ENCODE data around the gene CDH1.

DNA sequence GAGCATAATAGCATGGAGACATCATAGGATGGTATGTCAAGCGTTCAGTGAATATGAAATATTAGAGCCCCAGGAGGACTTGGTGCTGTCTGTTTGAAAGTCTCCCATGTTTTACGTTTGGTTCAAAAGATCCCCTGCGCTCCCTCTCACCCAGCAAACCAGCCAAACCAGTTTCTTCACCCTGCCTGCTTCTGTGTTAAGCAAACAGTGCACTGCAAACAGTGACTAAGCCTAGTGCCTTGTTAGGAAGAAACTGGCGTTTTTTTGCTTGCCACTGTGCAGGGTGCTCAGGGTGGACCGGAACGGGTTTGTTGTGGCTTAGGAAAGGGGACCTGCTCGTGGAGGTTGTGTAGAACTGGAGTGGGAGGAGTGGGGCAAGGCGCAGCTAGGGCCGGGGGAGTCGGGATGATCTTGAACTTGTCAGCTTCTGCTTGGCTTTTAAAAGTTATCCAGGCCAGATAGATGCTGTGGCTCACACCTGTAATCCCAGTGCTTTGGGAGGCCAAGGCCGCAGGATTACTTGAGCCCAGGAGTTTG, 7.7 kb downstream of the CDH1 start:
- TF ChIP-seq, protein P1, sequence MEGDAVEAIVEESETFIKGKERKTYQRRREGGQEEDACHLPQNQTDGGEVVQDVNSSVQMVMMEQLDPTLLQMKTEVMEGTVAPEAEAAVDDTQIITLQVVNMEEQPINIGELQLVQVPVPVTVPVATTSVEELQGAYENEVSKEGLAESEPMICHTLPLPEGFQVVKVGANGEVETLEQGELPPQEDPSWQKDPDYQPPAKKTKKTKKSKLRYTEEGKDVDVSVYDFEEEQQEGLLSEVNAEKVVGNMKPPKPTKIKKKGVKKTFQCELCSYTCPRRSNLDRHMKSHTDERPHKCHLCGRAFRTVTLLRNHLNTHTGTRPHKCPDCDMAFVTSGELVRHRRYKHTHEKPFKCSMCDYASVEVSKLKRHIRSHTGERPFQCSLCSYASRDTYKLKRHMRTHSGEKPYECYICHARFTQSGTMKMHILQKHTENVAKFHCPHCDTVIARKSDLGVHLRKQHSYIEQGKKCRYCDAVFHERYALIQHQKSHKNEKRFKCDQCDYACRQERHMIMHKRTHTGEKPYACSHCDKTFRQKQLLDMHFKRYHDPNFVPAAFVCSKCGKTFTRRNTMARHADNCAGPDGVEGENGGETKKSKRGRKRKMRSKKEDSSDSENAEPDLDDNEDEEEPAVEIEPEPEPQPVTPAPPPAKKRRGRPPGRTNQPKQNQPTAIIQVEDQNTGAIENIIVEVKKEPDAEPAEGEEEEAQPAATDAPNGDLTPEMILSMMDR (conservative IDR thresholded peaks at IDR 0.05 in 1 of 2, IDR thresholded peaks at IDR 0.05 in 1 of 2; ENCODE audit: extremely low read depth in 1 of 2, insufficient read depth in 1 of 2, low read depth in 1 of 2, low read length in 2 of 2), result no peak
- TF ChIP-seq EZH2 (IDR thresholded peaks at IDR 0.05; ENCODE audit: borderline replicate concordance, low read length), result no peak
